ENCODE data around the gene VWC2L.
A peak's percentile ranks its signal among the peaks of the same experiment; 100 is the strongest.

VWC2L gene

DNA sequence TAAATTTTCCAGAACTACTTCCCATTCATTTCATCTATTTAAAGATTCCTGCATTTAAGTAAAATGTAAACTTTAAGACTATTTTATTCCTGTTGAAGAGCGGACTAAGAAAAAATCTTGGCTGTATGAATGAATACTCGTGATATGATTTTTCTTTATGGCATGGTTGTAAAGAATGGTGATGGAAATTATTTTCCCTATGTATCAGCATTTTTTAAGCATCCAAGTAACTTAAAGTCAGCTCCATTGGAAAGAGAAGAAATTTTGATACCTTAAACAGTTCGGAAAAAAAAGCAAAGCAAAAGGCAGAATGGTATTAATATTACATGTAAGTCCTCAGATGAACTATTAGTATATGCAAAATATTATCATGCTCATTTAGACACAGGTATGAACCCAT, 58.9 kb downstream of the VWC2L start:
- DNase-seq, result no peak

GRCh38 chr2:214471382-214471781, 60.5 kb downstream of the VWC2L start:
- no peak for DNase-seq

GRCh38 chr2:214471990-214472389, 61.1 kb downstream of the VWC2L start:
- peak; percentile 29 for DNase-seq

GRCh38 chr2:214477305-214477704, 66.5 kb downstream of the VWC2L start:
- no peak for DNase-seq

- DNase-seq, result peak; percentile 86
These were observed 70.3 kb downstream of the VWC2L start for GRCh38 chr2:214481204-214481603.

DNA sequence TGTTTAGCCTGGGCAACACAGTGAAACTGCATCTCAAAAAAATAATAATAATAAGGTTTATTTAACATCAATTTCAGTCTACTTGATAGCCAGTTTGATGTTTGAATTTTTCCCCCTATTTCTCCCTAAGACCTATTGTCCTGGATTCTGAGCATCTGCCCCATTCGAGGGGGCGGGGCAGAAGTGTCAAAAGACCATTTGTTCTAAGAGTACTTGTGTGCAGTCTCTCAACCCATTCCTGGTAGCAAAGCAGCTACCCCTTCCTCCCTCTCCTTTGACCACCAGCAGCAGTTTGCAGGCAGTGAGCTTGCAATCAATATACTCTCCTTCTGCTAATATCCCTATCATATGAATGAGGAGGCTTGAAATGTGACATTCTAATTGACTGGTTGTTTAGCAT, 71.9 kb downstream of the VWC2L start:
- no peak for DNase-seq

DNA sequence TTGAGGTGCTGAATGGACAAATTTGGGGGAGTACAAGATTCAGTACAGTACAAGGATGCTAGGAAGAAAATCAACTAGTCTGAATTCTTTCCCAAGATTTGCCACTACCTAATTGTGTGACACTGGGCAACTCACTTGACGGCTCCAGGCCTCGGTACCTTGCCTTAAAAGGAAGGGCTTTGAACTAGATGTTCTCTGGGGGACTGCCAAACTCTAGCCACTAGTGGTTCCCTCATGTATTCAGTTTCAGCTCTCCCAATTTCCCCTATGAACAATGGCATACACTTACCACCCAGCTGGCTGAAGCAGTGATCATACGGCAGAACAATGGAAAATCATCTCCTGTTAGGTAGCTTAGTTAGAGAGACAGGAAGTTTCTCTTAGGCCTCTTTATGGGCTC, 73.4 kb downstream of the VWC2L start:
- DNase-seq, result no peak

GRCh38 chr2:214484701-214485100, 73.8 kb downstream of the VWC2L start:
- no peak for DNase-seq

DNA sequence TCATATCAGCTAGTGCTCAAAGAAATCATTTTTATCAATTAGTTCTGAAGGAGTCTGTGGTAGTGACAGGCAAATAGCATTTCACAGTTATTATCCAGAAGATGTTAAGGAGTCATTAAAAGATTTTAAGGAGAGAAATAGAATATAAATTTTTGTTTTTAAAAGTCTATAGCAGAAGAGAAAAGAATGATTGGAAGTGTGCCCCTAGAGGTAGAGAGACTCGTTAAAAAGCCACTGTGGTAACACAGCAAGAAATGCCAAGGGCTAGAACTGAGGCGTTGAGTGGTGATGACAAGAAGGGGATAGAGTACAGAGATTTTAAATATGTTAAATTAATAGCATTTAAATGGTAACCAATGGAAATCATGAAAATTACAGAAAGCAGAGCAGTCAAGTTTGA, 78.3 kb downstream of the VWC2L start:
- no peak for DNase-seq

DNA sequence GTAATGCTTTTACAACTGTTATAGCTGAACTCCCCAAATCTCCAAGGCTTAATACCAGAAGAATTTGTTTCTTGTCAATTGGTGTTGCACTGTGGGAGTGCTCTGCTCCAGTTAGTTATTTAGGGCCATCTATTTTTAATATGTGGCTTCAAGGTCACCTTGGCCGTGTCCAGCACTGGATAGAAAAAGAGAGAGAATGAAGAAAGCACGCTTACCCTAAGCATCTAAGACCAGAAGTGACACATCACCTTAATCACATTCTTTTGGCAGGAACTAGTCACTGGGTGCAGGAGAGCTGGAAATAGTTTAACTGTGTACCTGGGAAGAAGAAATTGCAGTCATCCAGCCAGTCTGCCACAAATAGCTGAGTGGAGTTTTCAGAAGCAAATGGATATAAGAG, 78.8 kb downstream of the VWC2L start:
- no peak for DNase-seq

- DNase-seq, result no peak
These were observed 81.3 kb downstream of the VWC2L start for GRCh38 chr2:214492152-214492551.

DNA sequence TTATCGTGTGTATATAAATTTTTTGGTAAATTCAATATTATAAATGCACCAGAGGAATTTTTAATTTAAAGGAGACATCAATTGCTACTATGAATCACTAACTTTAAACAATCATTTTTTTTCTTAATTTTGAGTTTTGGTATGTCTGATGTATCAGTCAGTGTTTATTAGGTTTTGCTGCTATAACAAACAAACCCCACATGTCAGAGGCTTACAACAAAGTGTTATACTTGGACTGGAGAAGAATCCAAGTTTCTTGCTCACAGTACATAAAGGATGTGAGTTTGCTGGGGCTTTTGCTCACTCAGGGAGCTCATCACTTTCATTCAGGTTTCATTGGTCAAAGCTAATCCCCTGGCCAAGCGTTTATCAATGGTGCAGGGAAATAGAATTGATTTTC, 81.8 kb downstream of the VWC2L start:
- DNase-seq, result no peak

DNA sequence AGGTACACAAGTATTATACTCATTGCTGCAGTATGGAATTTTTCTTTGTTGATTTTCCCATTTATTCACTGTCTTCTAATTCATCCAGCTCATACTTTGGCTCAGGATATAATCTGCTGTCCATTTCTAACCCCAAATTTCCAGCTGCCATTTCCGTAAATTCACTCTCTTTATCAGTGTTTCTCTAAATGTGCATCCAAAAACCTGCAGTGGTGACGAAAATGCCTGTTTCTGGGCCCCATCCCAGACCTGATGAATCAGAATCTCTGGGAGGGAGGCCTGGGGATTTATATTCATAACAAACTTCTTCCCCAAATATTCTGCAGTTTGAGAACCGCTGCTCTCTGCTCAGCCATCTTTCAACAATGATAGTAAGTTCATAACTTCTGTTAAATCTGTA, 86.6 kb downstream of the VWC2L start:
- peak; percentile 53 for DNase-seq

GRCh38 chr2:214503568-214503967, 92.7 kb downstream of the VWC2L start:
- no peak for DNase-seq

DNA sequence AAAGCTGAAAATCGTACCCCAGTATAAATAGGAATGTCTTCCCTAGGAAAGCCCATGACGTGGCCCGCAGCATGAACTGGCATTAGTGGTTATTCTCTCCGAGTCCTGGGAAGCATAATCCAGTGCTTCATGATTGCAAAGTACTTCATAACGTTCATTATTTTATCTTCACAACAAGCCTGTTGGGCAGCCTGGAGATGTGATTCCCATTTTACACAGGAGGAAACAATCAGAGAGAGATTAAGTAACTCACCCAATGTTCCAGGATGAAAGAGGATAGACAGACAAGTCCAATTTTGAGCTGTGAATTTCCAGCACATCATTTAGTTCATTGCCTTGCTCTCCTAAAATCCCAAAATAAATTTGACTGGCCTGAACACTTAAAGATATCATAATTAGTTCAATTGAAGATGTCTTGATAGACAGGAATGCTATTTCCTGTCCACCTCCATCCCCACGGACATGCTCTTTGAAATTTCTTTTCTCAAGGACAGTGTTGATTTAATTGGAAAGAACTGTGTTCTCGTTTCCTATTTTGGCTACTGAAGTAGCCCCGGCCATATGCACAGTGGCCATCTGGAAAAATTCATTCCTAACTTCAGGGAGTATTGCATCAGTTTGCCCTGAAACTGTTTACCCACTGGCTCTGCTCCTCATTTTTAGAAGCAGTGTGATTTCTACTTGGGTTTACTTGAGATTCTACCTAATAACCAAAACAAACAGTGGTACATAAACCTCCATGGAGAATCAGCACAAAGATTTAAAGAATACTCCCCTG, 93.9 kb downstream of the VWC2L start:
- DNase-seq, result peak; percentile 15

- DNase-seq, result no peak
These were observed 96.2 kb downstream of the VWC2L start for GRCh38 chr2:214507032-214507431.

GRCh38 chr2:214514704-214515103, 103.8 kb downstream of the VWC2L start:
- DNase-seq, result no peak

DNA sequence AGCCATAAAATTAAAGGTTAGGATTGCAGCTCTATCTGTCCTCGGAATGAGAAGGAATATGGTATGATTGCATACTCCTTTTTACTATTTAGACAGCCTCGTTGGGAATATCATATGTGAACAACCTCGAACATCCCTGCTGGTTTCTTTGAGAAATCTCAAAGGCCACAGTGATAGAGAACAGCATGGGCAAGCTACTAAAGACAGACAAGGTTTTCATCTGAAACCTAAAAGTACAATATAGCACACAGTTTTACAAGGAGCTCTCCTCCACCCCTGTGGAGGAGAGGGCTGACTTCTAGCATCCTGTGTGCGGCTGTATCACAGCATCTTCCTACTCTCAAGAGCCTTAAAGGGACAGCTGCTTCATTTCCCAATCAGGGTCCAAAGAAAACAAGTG, 104.3 kb downstream of the VWC2L start:
- DNase-seq, result no peak

GRCh38 chr2:214519258-214519818, 108.5 kb downstream of the VWC2L start:
- no peak for DNase-seq

- no peak for DNase-seq
These were observed 118.2 kb downstream of the VWC2L start for GRCh38 chr2:214529021-214529420.

- DNase-seq, result no peak
These were observed 118.7 kb downstream of the VWC2L start for GRCh38 chr2:214529514-214529913.

GRCh38 chr2:214533541-214533940, 122.7 kb downstream of the VWC2L start:
- no peak for DNase-seq

- DNase-seq, result no peak
These were observed 125.8 kb downstream of the VWC2L start for GRCh38 chr2:214536625-214537024.

DNA sequence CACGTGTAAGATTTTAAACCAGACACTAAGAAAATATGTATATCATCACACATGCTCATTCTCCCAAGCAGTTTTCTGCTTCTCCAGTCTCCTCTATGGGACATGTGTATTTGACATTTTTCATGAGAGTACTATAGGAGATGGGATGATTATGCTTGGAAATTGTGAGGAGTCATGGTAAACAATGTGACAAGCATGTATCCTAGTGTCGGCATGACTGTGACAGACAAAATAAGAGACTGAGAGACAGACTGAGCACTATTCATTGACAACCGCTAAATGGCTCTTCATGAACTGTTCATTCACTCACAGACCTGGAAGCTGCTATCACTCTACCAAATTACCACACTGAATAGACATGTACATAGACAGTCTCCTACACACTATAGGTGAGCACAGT, 127.1 kb downstream of the VWC2L start:
- no peak for DNase-seq

- DNase-seq, result no peak
These were observed 131.4 kb downstream of the VWC2L start for GRCh38 chr2:214542295-214542694.

Data from HCEC 1CT (cell line).